H1 (cell line): ENCODE measurements around the gene UBIAD1. TPM values are rescaled to one million over a fixed set of nuclear protein-coding genes. Genes with fewer than 3 reads are reported as not detected.

Experiments used
- CTCF ChIA-PET: fragments of 300-600 bp; sonication (Branson Sonifier 250); formaldehyde crosslinking; loops from one replicate; lab custom pipeline; 2021; ENCODE audit not compliant: partially characterized antibody; lab: Charles Lee
- POLR2A ChIA-PET: fragments of 300-600 bp; sonication (Branson Sonifier 250); formaldehyde crosslinking; loops from one replicate; lab custom pipeline; 2021; ENCODE audit warnings: inconsistent platforms; ENCODE audit not compliant: partially characterized antibody; lab: Charles Lee
- DNase-seq, 2 experiments: peaks; one replicate each; pipeline versions ENCODE4 v3.0.0 to v3.0.0-alpha.2; 2010 to 2022; ENCODE audit warnings: low spot score in 2 of 2, low read depth in 1 of 2, mixed read lengths in 1 of 2
- FAIRE-seq: peaks from 2 replicates; lab custom pipeline; 2011; peaks lifted over from hg19 to GRCh38; lab: Jason Lieb, UNC
- H2AFZ ChIP-seq: 2 replicates; pipeline ENCODE4 v1.8.1; 2012; ENCODE audit warnings: low read length, inconsistent platforms
- H2AK5ac ChIP-seq: 2 replicates; pipeline ENCODE4 v1.6.1; 2013; ENCODE audit warnings: low read depth, low read length
- H2BK120ac ChIP-seq: replicated peaks from 2 replicates; pipeline ENCODE3; 2013; ENCODE audit warnings: low read depth, low read length, inconsistent platforms
- H2BK12ac ChIP-seq: 2 replicates; pipeline ENCODE4 v1.6.1; 2013; ENCODE audit warnings: low read depth, low read length
- H2BK15ac ChIP-seq: 2 replicates; pipeline ENCODE4 v1.6.1; 2013; ENCODE audit warnings: low read length
- H2BK20ac ChIP-seq: 2 replicates; pipeline ENCODE4 v1.6.1; 2013; ENCODE audit warnings: low read length
- H2BK5ac ChIP-seq: 2 replicates; pipeline ENCODE4 v1.6.1; 2013; ENCODE audit warnings: low read depth, low read length
- H3K14ac ChIP-seq: 2 replicates; pipeline ENCODE4 v1.6.1; 2013; ENCODE audit warnings: inconsistent platforms; ENCODE audit not compliant: insufficient read length
- H3K18ac ChIP-seq: 2 replicates; pipeline ENCODE4 v1.6.1; 2013; ENCODE audit warnings: low read length; ENCODE audit errors: extremely low read depth
- H3K23ac ChIP-seq: 2 replicates; pipeline ENCODE4 v1.6.1; 2013; ENCODE audit warnings: inconsistent platforms; ENCODE audit not compliant: insufficient read length
- H3K23me2 ChIP-seq: 2 replicates; pipeline ENCODE4 v1.6.1; 2013; ENCODE audit warnings: low read depth, low read length
- H3K27ac ChIP-seq: 2 replicates; pipeline ENCODE4 v1.6.1; 2011; ENCODE audit warnings: low read depth, low read length, inconsistent platforms
- H3K27me3 ChIP-seq, 4 experiments: replicated peaks in 1 of 4; 1 replicate in 1 of 4; 2 replicates in 3 of 4; pipeline versions ENCODE4 v1.6.1 to v1.8.1; 2011 to 2013; ENCODE audit warnings: low read length in 3 of 4, mild to moderate bottlenecking in 3 of 4, inconsistent platforms in 2 of 4, mixed read lengths in 2 of 4, moderate library complexity in 1 of 4; ENCODE audit not compliant: control insufficient read depth in 3 of 4, insufficient read depth in 3 of 4; ENCODE audit errors: extremely low read depth in 1 of 4
- H3K36me3 ChIP-seq, 4 experiments: 2 replicates each; pipeline versions ENCODE4 v1.6.1 to v1.8.1; 2011 to 2013; ENCODE audit warnings: mild to moderate bottlenecking in 4 of 4, low read length in 3 of 4, moderate library complexity in 2 of 4, control low read depth in 1 of 4, inconsistent platforms in 1 of 4; ENCODE audit not compliant: insufficient read depth in 4 of 4, control insufficient read depth in 2 of 4
- H3K4ac ChIP-seq: replicated peaks from 2 replicates; pipeline ENCODE3; 2013; ENCODE audit warnings: low read length, low read depth, mixed read lengths, inconsistent platforms; ENCODE audit not compliant: insufficient read length
- H3K4me1 ChIP-seq, 4 experiments: replicated peaks in 1 of 4; 1 replicate in 1 of 4; 2 replicates in 3 of 4; pipeline versions ENCODE4 v1.6.1 to v1.8.1; 2011 to 2013; ENCODE audit warnings: low read length in 3 of 4, inconsistent platforms in 2 of 4, mixed read lengths in 1 of 4; ENCODE audit not compliant: insufficient read depth in 4 of 4, control insufficient read depth in 3 of 4
- H3K4me2 ChIP-seq, 2 experiments: 2 replicates each; pipeline versions ENCODE4 v1.6.1 to v1.8.1; 2011 to 2013; ENCODE audit warnings: low read depth in 2 of 2, low read length in 2 of 2, control low read depth in 1 of 2, inconsistent platforms in 1 of 2, mild to moderate bottlenecking in 1 of 2; ENCODE audit not compliant: insufficient read depth in 1 of 2
- H3K4me3 ChIP-seq, 4 experiments: fragments of 200-600, 300-600 bp in 1 of 4; sonication (generic), shearing (Covaris generic), sonication (Bioruptor Twin) in 1 of 4; 2 replicates each; pipeline versions ENCODE4 v1.5.1 to v1.8.1; 2011 to 2016; ENCODE audit warnings: low read length in 4 of 4, low read depth in 3 of 4, control low read depth in 2 of 4, inconsistent platforms in 2 of 4, mild to moderate bottlenecking in 2 of 4, mixed read lengths in 1 of 4, moderate library complexity in 1 of 4; ENCODE audit not compliant: insufficient read depth in 2 of 4; ENCODE audit errors: extremely low read depth in 1 of 4
- H3K56ac ChIP-seq: replicated peaks from 2 replicates; pipeline ENCODE3; 2013; ENCODE audit warnings: low read depth, mild to moderate bottlenecking, mixed read lengths, low read length, inconsistent platforms; ENCODE audit not compliant: insufficient read length
- H3K79me1 ChIP-seq: 2 replicates; pipeline ENCODE4 v1.6.1; 2013; ENCODE audit warnings: low read depth, low read length, control low read depth
- H3K79me2 ChIP-seq, 2 experiments: 2 replicates each; pipeline versions ENCODE4 v1.6.1 to v1.8.1; 2012 to 2013; ENCODE audit warnings: low read length in 2 of 2, mild to moderate bottlenecking in 2 of 2, inconsistent platforms in 1 of 2; ENCODE audit not compliant: insufficient read depth in 2 of 2, control insufficient read depth in 1 of 2
- H3K9ac ChIP-seq, 4 experiments: replicated peaks in 1 of 4; 1 replicate in 1 of 4; 2 replicates in 3 of 4; pipeline versions ENCODE4 v1.6.1 to v1.8.1; 2011 to 2013; ENCODE audit warnings: low read depth in 3 of 4, low read length in 3 of 4, control low read depth in 2 of 4, mild to moderate bottlenecking in 2 of 4, moderate library complexity in 2 of 4, inconsistent platforms in 1 of 4; ENCODE audit errors: extremely low read depth in 1 of 4
- H3K9me3 ChIP-seq, 2 experiments: 2 replicates each; pipeline versions ENCODE4 v1.6.1 to v1.8.1; 2012 to 2013; ENCODE audit warnings: mild to moderate bottlenecking in 2 of 2, moderate library complexity in 2 of 2, control low read depth in 1 of 2, inconsistent platforms in 1 of 2, low read depth in 1 of 2, low read length in 1 of 2, mixed read lengths in 1 of 2; ENCODE audit not compliant: insufficient read depth in 2 of 2
- H4K20me1 ChIP-seq, 2 experiments: replicated peaks in 1 of 2; 2 replicates each; pipeline versions ENCODE3 to v1.8.1; 2011 to 2013; ENCODE audit warnings: inconsistent platforms in 2 of 2, low read length in 2 of 2, mild to moderate bottlenecking in 1 of 2; ENCODE audit not compliant: insufficient read depth in 2 of 2, control insufficient read depth in 1 of 2
- H4K5ac ChIP-seq: 2 replicates; pipeline ENCODE4 v1.6.1; 2013; ENCODE audit warnings: low read length, low read depth, mixed read lengths, inconsistent platforms; ENCODE audit not compliant: insufficient read length
- H4K8ac ChIP-seq: 2 replicates; pipeline ENCODE4 v1.8.0; 2013; ENCODE audit warnings: mild to moderate bottlenecking, moderate library complexity, low read length, inconsistent platforms; ENCODE audit not compliant: insufficient read depth; ENCODE audit errors: extremely low read depth
- H4K91ac ChIP-seq: replicated peaks from 2 replicates; pipeline ENCODE3; 2013; ENCODE audit warnings: low read length, mixed read lengths, inconsistent platforms; ENCODE audit not compliant: insufficient read length
- CEBPB ChIP-seq: IDR thresholded peaks from 2 replicates; pipeline ENCODE4 v1.6.1; 2012; ENCODE audit warnings: low read depth, low read length
- HDAC6 ChIP-seq: IDR thresholded peaks from one replicate; pipeline ENCODE4 v1.7.1; 2012; ENCODE audit warnings: low read depth, mild to moderate bottlenecking, inconsistent platforms, low read length, moderate library complexity
- WGBS, 2 experiments: shearing (Covaris generic) in 1 of 2; methylation state at CpG; one replicate each; pipeline versions ENCODE4 v1.1.6 to v1.1.7; 2013 to 2015; ENCODE audit warnings: low lambda C conversion rate in 2 of 2, mixed read lengths in 2 of 2, inconsistent platforms in 1 of 2, low coverage in 1 of 2, missing lambda C conversion rate in 1 of 2; ENCODE audit not compliant: insufficient replicate concordance in 2 of 2, insufficient coverage in 1 of 2, insufficient read length in 1 of 2; ENCODE audit errors: extremely low coverage in 1 of 2, missing lambda C conversion rate in 1 of 2; 5-methylcytosine and 5-hydroxymethylcytosine counted together
- polyA plus RNA-seq, 7 experiments: library from polyadenylated mRNA; depleted of rRNA in 3 of 7; stranded (reverse) in 5 of 7; unstranded in 2 of 7; fragments of >200 nt in 5 of 7; fragments of 200-250 nt in 2 of 7; gene quantifications; 1 replicate in 5 of 7; 2 replicates in 1 of 7; 4 replicates in 1 of 7; pipeline versions ENCODE4 v1.2.1 to v1.2.3, GENCODE V29; 2011 to 2013; ENCODE audit warnings: missing spikeins in 2 of 7, mixed read lengths in 2 of 7
- total RNA-seq: library from RNA; stranded (reverse); fragmentation: NEBNext Ultra II Directional; extraction: Animal tissue kit (Norgen Biotek cat#: 25700); gene quantifications from 2 replicates; pipeline ENCODE4 v1.2.1, GENCODE V29; 2021

The UBIAD1 gene
- total and polyA plus RNA-seq, 2 of the 8 experiments (the other 6 are each of a cell fraction or from before 2014, with no cell fraction given) = 23.4 to 26.6 TPM

- Histone ChIP-seq H3K9me3 (no peaks in the 10 kb centered on the region), H2AK5ac (no peak overlapping the region), H3K36me3 (no peaks in the 10 kb centered on the region), H3K79me2 (peaks cover 0 to 7% of the 10 kb centered on the region in 2 experiments; a peak in 2 of 4 replicates), H2BK12ac (no peak overlapping the region), H3K79me1 (no peaks in the 10 kb centered on the region), H3K9ac (no peak overlapping the region), H3K14ac (no peak overlapping the region), H2BK5ac (no peak overlapping the region), H3K18ac (no peak overlapping the region), H4K20me1 (no peaks in the 10 kb centered on the region), H2AFZ (no peak overlapping the region; the same call in 1 of the 2 replicates), H3K27me3 (no peaks in the 10 kb centered on the region), H3K4ac (no peak overlapping the region), H2BK15ac (no peak overlapping the region), H4K91ac (no peak overlapping the region), H3K27ac (no peak overlapping the region), H3K4me2 (no peak overlapping the region), H2BK20ac (no peak overlapping the region), H3K4me3 (no peak overlapping the region), H4K5ac (no peak overlapping the region), H3K56ac (no peak overlapping the region), H3K23ac (no peak overlapping the region), H3K23me2 (peaks cover 2% of the 10 kb centered on the region; the same call in 1 of the 2 replicates), H4K8ac (no peak overlapping the region), H2BK120ac (no peak overlapping the region), H3K4me1 (no peaks in the 10 kb centered on the region; a peak in 1 of 7 replicates)
- TF ChIP-seq CEBPB (no peak), HDAC6 (no peak)
- FAIRE-seq (no peak), DNase-seq (no peak)
- 93% methylated on average over 12 of the region's 12 CpGs; no CpG with 5 or more reads in 1 of the 2 experiments for WGBS, 2 experiments
- ChIA-PET POLR2A (interaction anchor here (0.6 kb wide), 1 partner anchor 546 kb away, joined by 3 read pairs; no protein-coding TSS in a partner anchor), CTCF (interaction anchor here (0.9 to 2.1 kb wide), 6 partner anchors 12 to 86 kb away, joined by 3 to 5 read pairs (median 5); no protein-coding TSS in a partner anchor)
Observed at GRCh38 chr1:11266268-11267074, 6.5 kb upstream of the UBIAD1 start.
